Liver (tissue), 9 donors: ENCODE results near the gene PLCL1. TPM values are rescaled to one million over a fixed set of nuclear protein-coding genes. Genes with fewer than 3 reads are reported as not detected.

ENCODE experiments used
- DNase-seq: peaks from one replicate; pipeline ENCODE4 v3.0.0-alpha.2; 2017; ENCODE audit warnings: low spot score
- H3K27ac ChIP-seq, 2 donors: one replicate each; pipeline ENCODE4 v1.7.0; 2013; ENCODE audit warnings: inconsistent platforms in 2 of 2, low read length in 2 of 2, control low read depth in 1 of 2, low read depth in 1 of 2, mild to moderate bottlenecking in 1 of 2
- H3K27me3 ChIP-seq, 4 donors: one replicate each; pipeline versions ENCODE4 v1.6.1 to v1.7.0; 2013; ENCODE audit warnings: low read length in 3 of 4, inconsistent platforms in 1 of 4, mild to moderate bottlenecking in 1 of 4, moderate library complexity in 1 of 4; ENCODE audit not compliant: control insufficient read depth in 4 of 4, insufficient read depth in 4 of 4
- H3K36me3 ChIP-seq, 4 donors: one replicate each; pipeline versions ENCODE4 v1.6.1 to v1.7.0; 2013; ENCODE audit warnings: low read length in 3 of 4, mild to moderate bottlenecking in 3 of 4, low read depth in 1 of 4, moderate library complexity in 1 of 4; ENCODE audit not compliant: control insufficient read depth in 4 of 4, insufficient read depth in 3 of 4
- H3K4me1 ChIP-seq, 4 donors: one replicate each; pipeline versions ENCODE4 v1.6.1 to v1.7.0; 2013; ENCODE audit warnings: low read length in 3 of 4, mild to moderate bottlenecking in 3 of 4, moderate library complexity in 1 of 4; ENCODE audit not compliant: control insufficient read depth in 4 of 4, insufficient read depth in 4 of 4
- H3K4me3 ChIP-seq, 3 donors: one replicate each; pipeline versions ENCODE4 v1.6.1 to v1.7.0; 2013; ENCODE audit warnings: low read length in 3 of 3, control low read depth in 1 of 3, low read depth in 1 of 3, mild to moderate bottlenecking in 1 of 3
- H3K9ac ChIP-seq, 2 donors: one replicate each; pipeline ENCODE4 v1.7.0; 2013; ENCODE audit warnings: low read length in 2 of 2, mild to moderate bottlenecking in 2 of 2, moderate library complexity in 2 of 2, control low read depth in 1 of 2, low read depth in 1 of 2
- H3K9me3 ChIP-seq, 4 donors: one replicate each; pipeline versions ENCODE4 v1.6.1 to v1.7.0; 2013; ENCODE audit warnings: low read length in 3 of 4; ENCODE audit not compliant: control insufficient read depth in 4 of 4
- ATF3 ChIP-seq: IDR thresholded peaks from 2 replicates; pipeline ENCODE4 v1.6.1; 2016; ENCODE audit warnings: antibody characterized with exemption
- EGR1 ChIP-seq, 2 donors: IDR thresholded peaks; 2 replicates each; pipeline ENCODE4 v1.6.1; 2016 to 2018; ENCODE audit warnings: antibody characterized with exemption in 2 of 2, low read depth in 2 of 2
- FOXA1 ChIP-seq: IDR thresholded peaks from 2 replicates; pipeline ENCODE4 v1.6.1; 2016; ENCODE audit warnings: antibody characterized with exemption
- FOXA2 ChIP-seq: IDR thresholded peaks from 2 replicates; pipeline ENCODE4 v1.6.1; 2016; ENCODE audit warnings: antibody characterized with exemption
- GABPA ChIP-seq, 2 donors: IDR thresholded peaks in 1 of 2; conservative IDR thresholded peaks in 1 of 2; 2 replicates each; pipeline ENCODE4 v1.6.1; 2016; ENCODE audit warnings: antibody characterized with exemption in 2 of 2, mild to moderate bottlenecking in 1 of 2, moderate library complexity in 1 of 2
- HNF4A ChIP-seq, 2 donors: conservative IDR thresholded peaks; 2 replicates each; pipeline ENCODE4 v1.6.1; 2016; ENCODE audit warnings: antibody characterized with exemption in 2 of 2, mild to moderate bottlenecking in 2 of 2
- HNF4G ChIP-seq: IDR thresholded peaks from 2 replicates; pipeline ENCODE4 v1.6.1; 2016; ENCODE audit warnings: antibody characterized with exemption
- JUND ChIP-seq, 2 donors: IDR thresholded peaks; 2 replicates each; pipeline ENCODE4 v1.6.1; 2016; ENCODE audit warnings: antibody characterized with exemption in 2 of 2
- NR2F2 ChIP-seq: IDR thresholded peaks from 2 replicates; pipeline ENCODE4 v1.6.1; 2016; ENCODE audit warnings: antibody characterized with exemption
- RAD21 ChIP-seq, 2 donors: IDR thresholded peaks; 2 replicates each; pipeline ENCODE4 v1.6.1; 2016; ENCODE audit warnings: antibody characterized with exemption in 2 of 2, mild to moderate bottlenecking in 2 of 2
- REST ChIP-seq: IDR thresholded peaks from 2 replicates; pipeline ENCODE4 v1.6.1; 2016; ENCODE audit warnings: antibody characterized with exemption, mild to moderate bottlenecking
- SP1 ChIP-seq: IDR thresholded peaks from 2 replicates; pipeline ENCODE4 v1.6.1; 2018; ENCODE audit warnings: antibody characterized with exemption, mild to moderate bottlenecking
- TAF1 ChIP-seq: conservative IDR thresholded peaks from 2 replicates; pipeline ENCODE4 v1.6.1; 2016; ENCODE audit warnings: antibody characterized with exemption, mild to moderate bottlenecking
- YY1 ChIP-seq: IDR thresholded peaks from 2 replicates; pipeline ENCODE4 v1.6.1; 2016; ENCODE audit warnings: antibody characterized with exemption, mild to moderate bottlenecking
- WGBS: extraction: QIAGEN DNeasy Blood & Tissue Kit; methylation state at CpG from one replicate; pipeline ENCODE4 v1.1.7; 2013; 5-methylcytosine and 5-hydroxymethylcytosine counted together
- polyA plus RNA-seq, 2 donors: library from polyadenylated mRNA; stranded (reverse) in 1 of 2; unstranded in 1 of 2; fragments of 200-250 nt in 1 of 2; fragments of >200 nt in 1 of 2; fragmentation: Nextera tagmentation in 1 of 2; extraction: Ambion mirVana in 1 of 2; gene quantifications; one replicate each; pipeline versions ENCODE4 v1.2.1 to v1.2.3, GENCODE V29; 2013 to 2015
- total RNA-seq, 2 donors: library from RNA; depleted of rRNA; stranded (reverse); fragments of >200 nt; gene quantifications; one replicate each; pipeline ENCODE4 v1.2.3, GENCODE V29; 2014
- TF ChIP-seq, protein P1 (sequence below): IDR thresholded peaks from 2 replicates; pipeline ENCODE4 v1.6.1; 2016; ENCODE audit warnings: antibody characterized with exemption
- TF ChIP-seq, protein P2 (sequence below): IDR thresholded peaks from 2 replicates; pipeline ENCODE4 v1.6.1; 2016; ENCODE audit warnings: antibody characterized with exemption
- TF ChIP-seq, protein P3 (sequence below): fragments of 150-350 bp; IDR thresholded peaks from 2 replicates; pipeline ENCODE4 v1.5.1; 2017; ENCODE audit warnings: improper control_type of control experiment, low read depth, low read length; ENCODE audit not compliant: missing input control
- donor health status: healthy.
- donor health status: healthy.
- donor health status: healthy.
- donor health status: healthy.
- donor health status: healthy.

The PLCL1 gene
- total and polyA plus RNA-seq, 4 donors = 0.08 to 0.59 (median 0.31) TPM

DNA sequence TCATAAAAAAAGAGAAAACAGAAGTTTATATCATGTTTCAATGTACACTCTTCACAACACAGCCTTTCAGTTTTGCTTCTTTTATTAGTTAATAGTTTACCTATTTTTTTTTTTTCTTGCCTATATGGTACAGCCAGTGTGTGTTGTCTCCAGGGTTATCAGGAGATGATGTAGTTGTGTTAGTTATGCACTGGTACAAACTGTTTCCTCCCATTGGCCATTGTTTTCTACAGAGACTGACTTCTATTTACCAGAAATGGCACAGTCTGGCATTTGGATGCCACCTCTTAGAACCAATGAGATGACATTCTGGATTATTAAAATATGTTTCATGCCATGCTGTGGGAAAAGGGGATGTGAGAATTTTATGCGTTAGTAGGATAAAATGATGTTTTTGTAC lies 339.4 kb downstream of the PLCL1 start:
- Histone ChIP-seq H3K9me3 (no peaks in the 10 kb centered on the region), H3K27ac (no peak overlapping the region), H3K4me1 (no peaks in the 10 kb centered on the region), H3K4me3 (no peak overlapping the region), H3K36me3 (no peaks in the 10 kb centered on the region), H3K27me3 (no peaks in the 10 kb centered on the region), H3K9ac (no peak overlapping the region)
- TF ChIP-seq HNF4G (no peak), YY1 (no peak), GABPA (IDR thresholded peaks at IDR 0.05 in 1 of 2, conservative IDR thresholded peaks at IDR 0.05 in 1 of 2) (no peak), FOXA1 (no peak), RAD21 (IDR thresholded peaks at IDR 0.05) (no peak), JUND (IDR thresholded peaks at IDR 0.05) (no peak), HNF4A (conservative IDR thresholded peaks at IDR 0.05) (no peak)
- TF ChIP-seq, protein P1, sequence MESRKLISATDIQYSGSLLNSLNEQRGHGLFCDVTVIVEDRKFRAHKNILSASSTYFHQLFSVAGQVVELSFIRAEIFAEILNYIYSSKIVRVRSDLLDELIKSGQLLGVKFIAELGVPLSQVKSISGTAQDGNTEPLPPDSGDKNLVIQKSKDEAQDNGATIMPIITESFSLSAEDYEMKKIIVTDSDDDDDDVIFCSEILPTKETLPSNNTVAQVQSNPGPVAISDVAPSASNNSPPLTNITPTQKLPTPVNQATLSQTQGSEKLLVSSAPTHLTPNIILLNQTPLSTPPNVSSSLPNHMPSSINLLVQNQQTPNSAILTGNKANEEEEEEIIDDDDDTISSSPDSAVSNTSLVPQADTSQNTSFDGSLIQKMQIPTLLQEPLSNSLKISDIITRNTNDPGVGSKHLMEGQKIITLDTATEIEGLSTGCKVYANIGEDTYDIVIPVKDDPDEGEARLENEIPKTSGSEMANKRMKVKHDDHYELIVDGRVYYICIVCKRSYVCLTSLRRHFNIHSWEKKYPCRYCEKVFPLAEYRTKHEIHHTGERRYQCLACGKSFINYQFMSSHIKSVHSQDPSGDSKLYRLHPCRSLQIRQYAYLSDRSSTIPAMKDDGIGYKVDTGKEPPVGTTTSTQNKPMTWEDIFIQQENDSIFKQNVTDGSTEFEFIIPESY = no peak
- WGBS = 80% methylated on average over 1 of the region's 1 CpG
- no peak for DNase-seq

GRCh38 chr2:198144660-198145059 lies 340.3 kb downstream of the PLCL1 start:
- Histone ChIP-seq H3K4me3 (no peak overlapping the region), H3K36me3 (no peaks in the 10 kb centered on the region), H3K9ac (no peak overlapping the region), H3K9me3 (no peaks in the 10 kb centered on the region), H3K27ac (no peak overlapping the region), H3K4me1 (no peaks in the 10 kb centered on the region), H3K27me3 (no peaks in the 10 kb centered on the region)
- DNase-seq = no peak
- no peak for TF ChIP-seq GABPA (IDR thresholded peaks at IDR 0.05 in 1 of 2, conservative IDR thresholded peaks at IDR 0.05 in 1 of 2)
- TF ChIP-seq RAD21 (IDR thresholded peaks at IDR 0.05) = no peak
- TF ChIP-seq, protein P2, sequence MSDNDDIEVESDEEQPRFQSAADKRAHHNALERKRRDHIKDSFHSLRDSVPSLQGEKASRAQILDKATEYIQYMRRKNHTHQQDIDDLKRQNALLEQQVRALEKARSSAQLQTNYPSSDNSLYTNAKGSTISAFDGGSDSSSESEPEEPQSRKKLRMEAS = no peak
- TF ChIP-seq HNF4A (conservative IDR thresholded peaks at IDR 0.05) = no peak
- TF ChIP-seq, protein P1 = no peak
- TF ChIP-seq TAF1 = no peak
- TF ChIP-seq FOXA2 = no peak
- TF ChIP-seq, protein P3, sequence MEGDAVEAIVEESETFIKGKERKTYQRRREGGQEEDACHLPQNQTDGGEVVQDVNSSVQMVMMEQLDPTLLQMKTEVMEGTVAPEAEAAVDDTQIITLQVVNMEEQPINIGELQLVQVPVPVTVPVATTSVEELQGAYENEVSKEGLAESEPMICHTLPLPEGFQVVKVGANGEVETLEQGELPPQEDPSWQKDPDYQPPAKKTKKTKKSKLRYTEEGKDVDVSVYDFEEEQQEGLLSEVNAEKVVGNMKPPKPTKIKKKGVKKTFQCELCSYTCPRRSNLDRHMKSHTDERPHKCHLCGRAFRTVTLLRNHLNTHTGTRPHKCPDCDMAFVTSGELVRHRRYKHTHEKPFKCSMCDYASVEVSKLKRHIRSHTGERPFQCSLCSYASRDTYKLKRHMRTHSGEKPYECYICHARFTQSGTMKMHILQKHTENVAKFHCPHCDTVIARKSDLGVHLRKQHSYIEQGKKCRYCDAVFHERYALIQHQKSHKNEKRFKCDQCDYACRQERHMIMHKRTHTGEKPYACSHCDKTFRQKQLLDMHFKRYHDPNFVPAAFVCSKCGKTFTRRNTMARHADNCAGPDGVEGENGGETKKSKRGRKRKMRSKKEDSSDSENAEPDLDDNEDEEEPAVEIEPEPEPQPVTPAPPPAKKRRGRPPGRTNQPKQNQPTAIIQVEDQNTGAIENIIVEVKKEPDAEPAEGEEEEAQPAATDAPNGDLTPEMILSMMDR = no peak
- no peak for TF ChIP-seq FOXA1
- TF ChIP-seq NR2F2 = no peak
- TF ChIP-seq ATF3 = no peak
- TF ChIP-seq REST = no peak
- no peak for TF ChIP-seq YY1
- TF ChIP-seq EGR1 (IDR thresholded peaks at IDR 0.05; ENCODE audit: low read depth in 2 of 2) = no peak
- no peak for TF ChIP-seq HNF4G
- TF ChIP-seq SP1 = no peak
- WGBS = 34% methylated on average over 3 of the region's 3 CpGs
